ENCODE data around the gene SIGLEC5. TPM values are rescaled to one million over a fixed set of nuclear protein-coding genes. Genes with fewer than 3 reads are reported as not detected.

Gene SIGLEC5
- total and polyA plus RNA-seq, 2 of the 8 experiments (the other 6 are each of a cell fraction or from before 2014, with no cell fraction given) = not detected

DNA sequence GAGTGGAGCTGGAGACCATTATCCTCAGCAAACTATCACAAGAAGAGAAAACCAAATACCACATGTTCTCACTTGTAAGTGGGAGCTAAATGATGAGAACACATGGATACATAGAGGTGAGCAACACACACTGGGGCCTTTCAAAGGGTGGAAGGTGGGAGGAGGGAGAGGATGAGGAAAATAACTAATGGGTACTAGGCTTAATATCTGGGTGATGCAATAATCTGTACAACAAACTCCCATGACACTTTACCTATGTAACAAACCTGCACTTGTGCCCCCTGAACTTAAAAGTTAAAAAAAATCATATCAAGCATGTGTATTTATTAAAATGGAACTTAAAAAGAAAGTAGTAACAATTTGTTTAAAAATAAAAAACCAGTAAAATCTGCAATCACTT lies 11.4 kb upstream of the SIGLEC5 start:
- CTCF ChIA-PET (ENCODE audit: partially characterized antibody) = interaction anchor here (2.0 kb wide), 1 partner anchor 169 kb away, joined by 6 read pairs; no protein-coding TSS in a partner anchor
- no peak for FAIRE-seq

More for the DNA sequence above, 11.4 kb upstream of the SIGLEC5 start:
- Histone ChIP-seq H4K20me1 (replicated peaks in 1 of 2; ENCODE audit: control insufficient read depth in 1 of 2, insufficient read depth in 2 of 2, low read length in 2 of 2) (no peaks in the 10 kb centered on the region), H3K4me1 (replicated peaks in 1 of 4; ENCODE audit: control insufficient read depth in 3 of 4, insufficient read depth in 4 of 4, low read length in 3 of 4) (no peaks in the 10 kb centered on the region), H2BK5ac (ENCODE audit: low read depth, low read length) (no peak overlapping the region), H3K9ac (replicated peaks in 1 of 4; ENCODE audit: extremely low read depth in 1 of 4, low read depth in 3 of 4, low read length in 3 of 4) (no peak overlapping the region), H3K4ac (replicated peaks; ENCODE audit: insufficient read length, low read depth, low read length) (no peak overlapping the region), H3K14ac (ENCODE audit: insufficient read length) (no peak overlapping the region), H3K36me3 (ENCODE audit: control insufficient read depth in 2 of 4, insufficient read depth in 4 of 4, low read length in 3 of 4) (no peaks in the 10 kb centered on the region), H4K91ac (replicated peaks; ENCODE audit: insufficient read length, low read length) (no peak overlapping the region), H2BK15ac (ENCODE audit: low read length) (no peak overlapping the region), H2AK5ac (ENCODE audit: low read depth, low read length) (no peak overlapping the region), H3K27ac (ENCODE audit: low read depth, low read length) (no peak overlapping the region), H3K56ac (replicated peaks; ENCODE audit: insufficient read length, low read depth, low read length) (no peak overlapping the region), H4K8ac (ENCODE audit: extremely low read depth, insufficient read depth, low read length) (no peak overlapping the region), H3K27me3 (replicated peaks in 1 of 4; ENCODE audit: control insufficient read depth in 3 of 4, extremely low read depth in 1 of 4, insufficient read depth in 3 of 4, low read length in 3 of 4) (no peaks in the 10 kb centered on the region), H3K79me1 (ENCODE audit: low read depth, low read length) (no peaks in the 10 kb centered on the region), H3K23me2 (ENCODE audit: low read depth, low read length) (no peaks in the 10 kb centered on the region), H2BK20ac (ENCODE audit: low read length) (no peak overlapping the region), H2AFZ (ENCODE audit: low read length) (no peak overlapping the region), H4K5ac (ENCODE audit: insufficient read length, low read depth, low read length) (no peak overlapping the region), H2BK12ac (ENCODE audit: low read depth, low read length) (no peak overlapping the region), H3K4me3 (ENCODE audit: extremely low read depth in 1 of 4, insufficient read depth in 2 of 4, low read depth in 3 of 4, low read length in 4 of 4) (no peak overlapping the region), H3K18ac (ENCODE audit: extremely low read depth, low read length) (no peak overlapping the region), H3K4me2 (ENCODE audit: insufficient read depth in 1 of 2, low read depth in 2 of 2, low read length in 2 of 2) (no peak overlapping the region), H2BK120ac (replicated peaks; ENCODE audit: low read depth, low read length) (no peak overlapping the region), H3K9me3 (ENCODE audit: insufficient read depth in 2 of 2, low read depth in 1 of 2, low read length in 1 of 2) (peaks cover 48 to 62% of the 10 kb centered on the region in 2 experiments), H3K79me2 (ENCODE audit: control insufficient read depth in 1 of 2, insufficient read depth in 2 of 2, low read length in 2 of 2) (no peaks in the 10 kb centered on the region), H3K23ac (ENCODE audit: insufficient read length) (no peak overlapping the region)
- TF ChIP-seq SUZ12 (IDR thresholded peaks at IDR 0.05; ENCODE audit: low read length) (no peak), NANOG (IDR thresholded peaks at IDR 0.05; ENCODE audit: insufficient read depth, low read depth, low read length, poor library complexity, severe bottlenecking) (no peak), TEAD4 (IDR thresholded peaks at IDR 0.05; ENCODE audit: low read depth, low read length) (no peak)
- POLR2A ChIA-PET (ENCODE audit: partially characterized antibody) = no interaction called here
- no peak for DNase-seq (ENCODE audit: low read depth in 1 of 2, low spot score in 2 of 2)
